HG03457 (cell line): Measurements from ENCODE around the gene RHBDD2.
A peak's percentile ranks its signal among the peaks of the same experiment; 100 is the strongest.
"Not testable (repeated sequence)": the region's sequence is repeated elsewhere in the genome, so short reads cannot be mapped to it uniquely, and the experiment has no call there.

ENCODE experiments used
- ATAC-seq: cut with Tn5 transposase; IDR thresholded peaks from one replicate; pipeline ENCODE4 v1.9.1; 2021; ENCODE audit warnings: moderate number of reproducible peaks; ENCODE audit not compliant: unreplicated experiment

RHBDD2 gene

DNA sequence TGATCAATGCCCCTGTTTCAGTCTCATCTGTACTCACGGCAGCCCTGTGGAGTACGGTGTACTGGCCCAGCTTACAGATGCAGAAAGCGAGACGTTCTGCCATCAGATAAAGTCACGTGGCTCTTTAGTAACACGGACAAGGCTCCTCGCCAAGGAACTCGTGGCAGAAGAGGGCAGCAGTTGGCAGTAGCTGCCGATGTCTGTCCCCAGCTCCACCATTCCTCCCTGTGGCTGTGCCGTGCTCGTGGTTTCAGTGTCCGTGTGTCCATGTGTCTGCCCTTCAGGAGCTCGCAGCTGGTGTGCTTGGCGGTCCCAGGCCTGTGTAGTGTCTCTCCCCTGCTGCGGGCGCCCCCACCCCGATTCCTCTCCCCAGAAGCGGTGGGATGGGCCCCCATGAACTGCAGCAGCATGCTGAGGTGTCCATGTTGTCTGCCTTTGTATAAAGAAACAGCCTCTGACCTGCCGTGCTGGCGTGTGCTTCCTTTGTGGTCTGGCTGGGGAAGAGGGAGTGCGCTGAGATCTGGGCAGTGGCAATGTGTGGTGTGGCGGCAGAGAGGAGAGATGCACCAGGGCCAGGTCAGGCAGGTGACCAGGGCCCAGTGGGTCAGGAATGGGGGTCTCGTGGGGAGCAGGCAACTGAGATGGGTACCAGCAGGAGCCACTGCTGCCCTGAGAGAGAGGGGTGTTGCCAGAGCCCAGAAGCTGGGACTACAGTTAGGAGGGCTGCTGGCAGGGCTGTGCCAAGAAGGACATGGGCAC lies 9.8 kb downstream of the RHBDD2 start:
- no peak for ATAC-seq

GRCh38 chr7:75889223-75889825 lies 10.5 kb downstream of the RHBDD2 start:
- no peak for ATAC-seq

- ATAC-seq: no peak
Observed at GRCh38 chr7:75889826-75890225, 11.0 kb downstream of the RHBDD2 start.

GRCh38 chr7:75891237-75891636 lies 12.4 kb downstream of the RHBDD2 start:
- not testable (repeated sequence) for ATAC-seq

GRCh38 chr7:75891815-75892411 lies 13.1 kb downstream of the RHBDD2 start:
- no peak for ATAC-seq

GRCh38 chr7:75892634-75893272 lies 13.9 kb downstream of the RHBDD2 start:
- no peak for ATAC-seq

- ATAC-seq: no peak
Observed at GRCh38 chr7:75896803-75897327, 18.0 kb downstream of the RHBDD2 start.

GRCh38 chr7:75900617-75901315 lies 21.9 kb downstream of the RHBDD2 start:
- no peak for ATAC-seq

DNA sequence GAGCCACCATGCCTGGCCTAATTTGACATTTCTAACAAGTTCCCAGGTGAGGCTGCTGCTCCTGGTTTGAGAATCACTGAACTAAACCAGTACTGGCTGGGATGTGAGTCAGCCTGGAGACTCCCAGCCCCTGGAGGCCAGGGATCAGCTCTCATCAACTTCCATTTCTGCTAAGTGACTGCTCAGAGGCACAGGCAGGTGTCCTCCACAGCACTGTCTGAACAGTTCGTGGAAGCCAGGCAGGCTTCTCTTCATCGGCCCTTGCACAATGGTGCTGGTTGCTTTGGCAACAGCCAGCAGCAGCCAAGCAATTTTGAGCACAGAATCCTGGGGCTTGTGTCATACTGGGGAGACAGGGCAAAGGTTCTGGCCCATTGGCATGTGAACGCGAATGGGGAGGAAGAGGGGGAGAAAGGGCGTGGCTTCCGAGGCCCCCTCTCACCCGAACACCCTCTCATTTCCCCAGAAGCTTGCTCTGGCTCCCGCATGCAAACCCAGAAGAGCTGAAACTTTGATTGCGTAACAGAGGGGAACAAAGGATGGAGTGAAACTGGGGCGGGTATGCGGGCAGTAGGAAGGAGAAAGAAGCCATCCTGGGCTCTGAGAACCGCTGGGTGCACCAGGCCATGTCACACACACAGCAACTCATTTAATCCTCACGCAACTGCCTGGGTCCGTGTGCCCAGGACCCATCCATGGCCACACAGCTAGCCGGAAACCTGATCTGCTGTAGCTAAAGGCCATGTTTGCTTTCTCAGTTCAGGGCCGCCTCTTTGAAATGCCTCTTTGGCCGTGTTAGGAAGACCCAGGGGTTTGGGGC lies 27.2 kb downstream of the RHBDD2 start:
- ATAC-seq: no peak

DNA sequence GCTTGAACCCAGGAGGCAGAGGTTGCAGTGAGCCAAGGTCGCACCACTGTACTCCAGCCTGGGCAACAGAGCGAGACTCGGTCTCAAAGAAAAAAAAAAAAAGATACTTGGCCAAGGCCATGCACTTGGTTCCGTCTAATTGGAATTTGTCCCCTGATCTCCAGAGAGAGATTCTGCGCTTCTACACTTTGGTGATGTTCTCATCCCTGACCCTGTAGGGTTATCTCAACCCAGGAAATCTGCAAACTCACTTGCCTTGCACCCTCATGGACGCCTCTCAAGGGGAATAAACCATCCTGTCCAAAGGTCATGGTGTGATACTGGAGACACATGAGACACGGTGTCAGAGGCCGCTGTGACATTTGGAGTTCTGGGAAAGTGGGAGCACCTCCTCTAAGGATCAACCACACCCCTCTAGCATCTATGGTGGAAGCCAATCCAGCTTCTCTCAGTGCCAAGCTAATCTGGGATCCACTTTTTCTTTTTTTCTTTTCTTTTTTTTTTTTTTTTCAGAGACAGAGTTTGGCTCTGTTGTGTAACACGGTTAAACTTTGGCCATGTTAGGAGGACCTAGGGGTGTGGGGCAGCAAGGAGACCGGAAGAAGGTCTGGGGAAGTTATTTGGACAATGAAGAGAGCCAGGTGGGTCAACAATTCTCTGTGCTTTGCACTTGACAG lies 28.3 kb downstream of the RHBDD2 start:
- ATAC-seq: no peak

DNA sequence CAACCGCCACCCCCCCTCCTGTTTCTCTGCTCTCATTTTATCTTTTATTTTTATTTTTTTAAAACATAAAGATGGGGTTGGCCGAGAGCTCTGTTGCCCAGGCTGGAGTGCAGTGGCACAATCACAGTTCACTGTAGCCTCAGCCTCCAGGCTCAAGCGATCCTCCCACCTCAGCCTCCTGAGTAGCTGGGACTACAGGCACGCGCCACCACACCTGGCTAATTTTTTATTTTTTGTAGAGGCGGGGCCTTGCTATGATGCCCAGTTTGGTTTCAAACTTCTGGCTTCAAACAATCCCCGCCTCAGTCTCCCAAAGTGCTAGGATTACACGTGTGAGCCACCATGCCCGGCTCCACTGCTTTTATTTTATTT lies 28.8 kb downstream of the RHBDD2 start:
- not testable (repeated sequence) for ATAC-seq

- ATAC-seq: no peak
Observed at GRCh38 chr7:75909521-75910132, 30.8 kb downstream of the RHBDD2 start.

DNA sequence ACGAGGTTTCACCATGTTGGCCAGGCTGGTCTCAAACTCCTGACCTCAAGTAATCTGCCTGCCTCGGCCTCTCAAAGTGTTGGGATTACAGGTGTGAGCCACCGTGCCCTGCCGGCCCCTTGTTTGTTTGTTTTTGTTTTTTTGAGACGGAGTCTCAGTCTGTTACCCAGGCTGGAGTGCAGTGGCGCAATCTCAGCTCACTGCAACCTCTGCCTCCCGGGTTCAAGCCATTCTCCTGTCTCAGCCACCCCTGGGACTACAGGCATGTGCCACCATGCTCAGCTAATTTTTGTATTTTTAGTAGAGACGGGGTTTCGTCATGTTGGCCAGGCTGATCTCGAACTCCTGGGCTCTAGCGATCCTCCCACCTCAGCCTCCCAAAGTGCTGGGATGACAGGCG lies 32.4 kb downstream of the RHBDD2 start:
- ATAC-seq: not testable (repeated sequence)

GRCh38 chr7:75913437-75913836 lies 34.6 kb downstream of the RHBDD2 start:
- no peak for ATAC-seq

GRCh38 chr7:75914169-75914654 lies 35.4 kb downstream of the RHBDD2 start:
- ATAC-seq: no peak

DNA sequence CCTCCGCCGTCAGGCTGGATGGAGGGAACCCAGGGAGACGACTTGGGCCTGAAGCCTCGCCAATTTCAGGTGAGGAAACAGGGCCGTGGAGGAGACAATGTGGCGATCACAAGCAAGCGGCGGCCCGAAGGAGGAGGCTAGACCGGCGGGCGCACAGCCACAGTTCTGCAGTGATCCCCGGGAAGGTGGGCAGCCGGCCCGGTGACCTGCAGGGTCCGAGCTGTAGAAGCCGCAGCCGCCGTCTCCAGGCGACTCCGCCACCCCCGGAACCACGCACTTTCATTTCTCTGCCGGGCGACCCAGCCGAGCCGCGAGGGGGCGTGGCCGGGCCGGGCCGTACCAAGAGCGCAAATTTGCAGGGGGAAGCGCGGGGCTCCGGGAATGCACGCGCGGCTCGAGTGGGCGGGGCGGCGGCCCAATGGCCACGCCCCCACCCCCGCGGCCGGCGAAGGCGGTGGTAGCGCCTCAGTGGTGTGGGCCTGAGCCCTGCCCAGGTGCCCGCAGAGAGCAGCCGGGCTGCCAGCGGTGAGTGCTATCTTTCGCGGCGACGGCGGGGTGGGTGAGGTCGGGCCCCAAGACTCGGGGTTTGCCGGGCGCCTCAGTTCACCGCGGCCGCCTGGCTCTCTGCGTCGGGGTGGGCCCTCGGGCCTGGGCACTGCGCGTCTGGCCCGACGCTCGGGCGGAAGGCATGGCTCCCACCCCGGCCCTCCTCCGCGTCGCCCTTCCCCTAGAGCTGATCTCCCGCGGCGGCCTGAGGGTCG lies 36.0 kb downstream of the RHBDD2 start, which contains the start of gene POR:
Gene POR, plus strand, starts transcription at position 501 of the 761 bp plus-strand sequence. CDS start 38,847 bp downstream, outside the sequence.
- peak; percentile 64 for ATAC-seq

- ATAC-seq: no peak
Observed at GRCh38 chr7:75915416-75916156, 36.8 kb downstream of the RHBDD2 start.
